Measurements from ENCODE around the gene WDR91.

Gene WDR91

GRCh38 chr7:135195968-135196629, 15.2 kb downstream of the WDR91 start:
- DNase-seq = no peak

- no peak for DNase-seq
Measured at GRCh38 chr7:135195156-135195555, 16.2 kb downstream of the WDR91 start.

DNA sequence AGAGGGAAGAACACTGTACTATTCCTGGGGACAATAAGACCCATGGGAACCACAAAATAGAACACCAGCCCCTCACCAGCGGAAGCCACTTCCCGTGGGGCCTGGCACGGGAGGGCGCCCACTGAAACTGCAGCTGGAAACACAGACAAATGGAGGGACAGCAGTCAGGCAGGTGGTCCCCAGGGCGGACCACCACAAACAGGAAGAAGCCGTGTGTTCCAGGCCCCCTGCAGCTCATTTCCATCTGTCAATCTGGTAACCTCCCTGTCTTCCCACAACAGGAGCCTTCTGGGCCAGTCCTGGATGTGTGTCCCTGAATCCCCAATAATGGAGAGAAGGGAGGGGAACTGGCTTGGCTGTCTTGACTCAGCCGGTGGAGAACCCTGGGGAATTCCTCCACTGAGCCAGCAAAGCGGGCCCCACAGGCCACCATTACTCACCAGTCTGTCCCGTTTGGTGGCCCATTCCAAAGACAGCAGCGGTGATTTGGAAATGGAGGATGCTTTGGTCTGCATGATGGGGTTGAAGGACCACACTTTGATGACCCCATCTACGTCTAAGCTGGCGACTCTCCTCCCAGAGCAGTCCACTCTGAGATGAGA, 16.7 kb downstream of the WDR91 start:
- DNase-seq = no peak

DNA sequence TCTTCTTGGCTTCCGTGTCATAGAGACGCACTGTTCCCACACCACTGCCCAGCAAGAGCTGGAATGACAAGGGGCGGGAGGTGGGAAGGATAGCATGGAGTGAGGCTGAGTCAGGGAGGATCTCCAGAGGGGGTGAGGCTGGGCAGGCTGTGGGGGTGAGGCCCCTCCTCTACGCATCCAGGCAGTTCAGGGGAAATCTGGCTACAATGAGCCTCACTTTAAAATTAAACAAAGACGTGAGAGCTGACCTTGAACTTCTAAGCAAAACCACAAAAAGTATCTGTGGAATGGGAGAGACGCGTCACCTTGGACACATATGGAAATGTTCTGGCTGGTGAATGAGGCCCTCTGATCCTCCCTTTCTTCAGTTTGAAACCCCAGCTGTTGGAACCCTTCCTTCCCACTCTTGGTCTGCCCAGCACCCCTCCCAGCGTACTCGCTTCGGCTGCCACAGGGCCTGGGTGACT, 17.7 kb downstream of the WDR91 start:
- no peak for DNase-seq

DNA sequence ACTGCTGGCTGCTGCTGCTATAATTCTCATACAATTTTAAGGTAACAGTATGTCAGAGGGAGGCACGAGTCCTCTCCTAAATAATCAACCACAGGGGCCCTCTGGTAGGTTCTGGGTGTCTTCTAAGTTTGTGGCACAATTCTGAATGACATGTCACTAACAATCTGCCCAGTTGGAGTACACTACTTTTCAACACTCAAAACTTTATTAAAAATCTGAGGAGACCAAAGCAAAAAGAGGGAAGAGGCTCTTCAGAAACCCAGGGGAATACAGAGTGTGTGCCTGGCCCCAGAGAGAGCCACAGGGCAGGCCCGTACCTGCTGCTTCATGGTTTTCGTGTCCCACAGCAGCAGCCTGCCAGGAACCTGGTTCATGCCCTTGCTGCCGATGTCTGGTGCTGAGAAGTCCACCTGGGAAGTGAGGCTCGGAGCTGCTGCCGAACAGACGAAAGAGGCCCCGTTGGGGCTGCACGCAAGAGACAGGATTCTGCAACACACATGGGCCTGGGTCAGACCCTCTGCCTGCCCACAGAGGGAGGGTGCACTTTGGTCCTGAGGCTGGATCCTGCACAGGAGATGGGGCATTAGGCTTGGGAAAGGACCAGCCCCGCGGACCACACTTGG, 18.3 kb downstream of the WDR91 start:
- DNase-seq = no peak

GRCh38 chr7:135190703-135191102, 20.6 kb downstream of the WDR91 start:
- DNase-seq = no peak

DNA sequence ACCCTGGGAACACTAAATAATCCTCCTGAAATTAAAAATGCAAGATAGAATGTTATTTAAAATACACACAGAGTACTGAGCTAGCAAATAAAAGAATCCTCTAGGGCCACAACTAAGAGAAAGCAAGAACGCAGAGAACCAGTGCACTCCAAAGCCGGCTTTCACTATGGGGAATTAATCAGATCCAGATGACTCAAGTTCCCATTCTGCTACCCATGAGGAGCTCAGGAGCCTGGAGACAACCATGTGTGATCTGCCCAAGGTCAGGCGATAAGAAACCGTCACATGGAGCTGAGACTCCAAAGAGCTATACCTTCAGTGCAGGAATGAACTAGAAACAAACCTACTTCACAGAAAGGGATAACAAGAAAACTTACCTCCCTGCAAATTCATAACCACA, 21.4 kb downstream of the WDR91 start:
- no peak for DNase-seq

- DNase-seq = no peak
Measured at GRCh38 chr7:135189221-135189662, 22.1 kb downstream of the WDR91 start.

GRCh38 chr7:135188298-135188984, 22.9 kb downstream of the WDR91 start:
- DNase-seq = no peak

DNA sequence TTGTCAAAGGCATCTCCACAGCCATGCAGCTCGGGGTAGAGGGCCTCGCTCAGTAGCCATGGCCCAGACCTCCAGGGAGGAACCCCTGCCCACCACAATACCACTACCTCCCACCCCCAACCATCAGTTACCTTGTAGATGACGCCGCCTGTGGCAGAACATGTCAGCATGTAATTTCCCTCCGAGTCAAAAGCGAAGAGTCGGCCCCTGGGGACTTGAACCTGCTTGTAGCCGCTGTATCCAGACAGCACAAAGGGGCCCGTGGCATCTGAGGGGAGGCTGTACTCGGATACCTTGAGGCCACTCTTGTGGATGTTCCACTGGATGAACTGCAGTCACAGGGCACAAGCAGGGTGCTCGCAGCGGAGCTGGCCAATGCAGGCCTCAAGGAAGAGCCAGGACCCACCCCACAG, 24.5 kb downstream of the WDR91 start:
- DNase-seq = no peak

DNA sequence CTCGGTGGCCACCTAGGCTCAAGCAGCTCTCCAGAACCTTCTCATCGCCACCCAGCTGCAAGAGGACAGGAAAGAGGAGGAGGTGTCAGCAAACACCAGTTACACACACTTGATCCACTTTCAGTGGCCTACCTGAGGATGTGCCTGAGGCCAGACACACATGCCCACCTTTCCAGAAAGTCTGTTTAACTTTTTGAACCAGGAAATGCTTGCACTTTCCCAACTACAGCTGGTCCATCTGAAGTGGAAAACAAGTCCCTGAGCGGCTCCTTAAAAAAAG, 25.1 kb downstream of the WDR91 start:
- no peak for DNase-seq

DNA sequence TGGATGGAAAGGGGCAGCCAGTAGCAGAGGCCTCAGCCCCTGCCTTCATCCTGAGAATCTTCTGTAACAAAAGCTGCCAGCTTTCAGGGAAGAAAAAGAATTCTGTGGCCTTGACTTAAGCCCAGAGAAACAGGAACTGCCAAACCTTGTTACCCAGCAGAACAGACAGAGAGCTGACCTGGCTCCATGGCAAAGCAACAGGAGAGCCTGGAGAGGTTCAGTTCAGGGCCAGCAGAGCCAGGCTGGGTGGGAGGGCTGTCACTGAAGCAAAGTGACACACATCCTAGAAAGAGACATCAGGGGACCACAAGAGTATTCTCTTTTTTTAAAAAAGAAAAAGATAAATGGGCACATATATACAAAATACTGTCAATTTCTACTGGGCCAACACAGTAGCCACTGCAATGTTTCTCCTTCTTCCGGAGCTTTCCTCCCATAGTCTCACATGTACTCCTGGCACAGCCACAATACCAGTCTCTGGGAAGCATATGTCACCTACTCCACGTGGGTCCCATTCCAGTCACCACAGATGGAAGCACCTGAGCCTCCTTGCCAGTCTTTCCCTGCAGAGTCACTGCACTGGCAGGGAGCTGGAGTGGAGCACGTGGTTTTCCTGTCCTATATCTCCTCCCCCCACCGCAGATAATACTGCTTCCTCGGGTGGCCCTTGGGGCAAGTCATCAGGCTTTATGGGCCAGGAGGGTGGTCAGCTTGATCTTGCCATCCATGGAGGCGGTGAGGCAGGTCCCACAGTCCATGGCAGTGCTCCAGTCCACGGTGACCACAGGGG, 25.7 kb downstream of the WDR91 start:
- no peak for DNase-seq

GRCh38 chr7:135184254-135184841, 27.0 kb downstream of the WDR91 start:
- no peak for DNase-seq

GRCh38 chr7:135183478-135183877, 27.8 kb downstream of the WDR91 start:
- DNase-seq = no peak

GRCh38 chr7:135181929-135182678, 29.2 kb downstream of the WDR91 start:
- DNase-seq = no peak

- no peak for DNase-seq
Measured at GRCh38 chr7:135181261-135181928, 29.9 kb downstream of the WDR91 start.

DNA sequence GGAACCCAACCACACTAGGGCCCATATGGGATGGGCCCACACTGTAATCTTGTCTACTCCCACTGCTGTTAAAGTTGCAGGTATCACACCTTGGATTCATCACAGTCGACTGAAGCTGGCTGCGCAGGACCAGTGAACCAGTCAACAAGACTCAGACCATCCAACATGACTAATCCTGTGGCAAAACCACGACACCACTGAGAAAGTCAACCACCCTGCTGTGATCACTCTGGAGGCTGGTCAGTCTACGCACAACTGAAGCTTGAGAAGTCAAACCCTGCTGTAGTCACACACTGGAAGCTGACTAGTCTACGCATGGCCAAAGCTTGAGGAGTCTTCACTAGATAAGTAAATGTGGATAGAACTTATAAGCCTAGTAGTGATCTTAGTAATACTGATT, 31.2 kb downstream of the WDR91 start:
- no peak for DNase-seq

DNA sequence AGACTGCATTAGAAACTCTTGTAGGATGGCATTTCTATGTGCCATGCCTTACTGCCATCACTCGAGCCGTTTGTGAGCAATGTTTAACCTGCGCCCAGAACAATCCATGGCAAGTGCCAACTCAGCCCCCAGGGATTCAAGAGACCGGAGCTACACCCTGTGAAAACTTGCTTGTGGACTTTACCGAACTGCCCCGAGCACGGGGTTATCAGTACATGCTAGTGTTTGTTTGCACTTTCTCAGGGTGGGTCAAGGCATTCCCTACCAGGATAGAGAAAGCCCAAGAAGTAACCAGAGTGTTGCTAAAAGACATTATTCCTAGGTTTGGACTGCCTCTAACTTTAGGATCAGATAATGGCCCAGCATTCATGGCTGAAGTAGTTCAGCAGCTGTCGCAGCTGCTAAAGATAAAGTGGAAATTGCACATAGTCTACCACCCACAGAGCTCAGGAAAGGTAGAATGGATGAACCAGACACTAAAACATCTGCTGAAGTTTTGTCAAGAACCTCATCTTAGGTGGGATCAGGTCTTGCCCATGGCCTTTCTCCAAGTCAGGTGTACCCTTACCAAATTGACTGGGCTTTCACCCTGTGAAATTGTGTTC, 31.9 kb downstream of the WDR91 start:
- no peak for DNase-seq

DNA sequence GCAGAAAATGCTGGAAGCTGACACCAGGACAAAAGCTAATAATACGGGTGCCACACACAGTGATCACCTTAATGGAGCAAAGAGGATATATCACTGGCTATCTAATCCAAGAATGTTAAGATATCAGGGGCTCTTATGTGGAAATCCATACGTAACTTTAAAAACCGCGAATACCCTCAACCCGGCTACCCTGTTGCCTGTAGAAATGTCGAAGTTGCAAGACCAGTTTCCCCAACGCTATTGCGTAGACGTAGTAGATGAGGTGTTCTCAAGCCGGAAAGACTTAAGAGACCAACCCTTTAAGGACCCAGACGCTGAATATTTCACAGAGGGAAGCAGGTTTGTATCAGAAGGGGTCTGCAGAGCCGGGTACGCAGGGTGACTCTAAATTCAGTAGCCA, 33.0 kb downstream of the WDR91 start:
- DNase-seq = no peak

GRCh38 chr7:135177028-135177696, 34.2 kb downstream of the WDR91 start:
- no peak for DNase-seq
